Heart left ventricle (tissue), 16 donors: Measurements from ENCODE around the gene GDF2. TPM values are rescaled to one million over a fixed set of nuclear protein-coding genes. Genes with fewer than 3 reads are reported as not detected.

Experiments
- ATAC-seq, 4 donors: fragments of 200-7000 bp; cut with Tn5 transposase; one replicate each; pipeline ENCODE4 v1.9.1; 2020 to 2022; ENCODE audit warnings: moderate library complexity in 4 of 4, mild to moderate bottlenecking in 3 of 4, moderate number of reproducible peaks in 1 of 4
- DNase-seq, 5 donors: peaks; one replicate each; pipeline ENCODE4 v3.0.0-alpha.2; 2020
- H3K27ac ChIP-seq, 12 donors: fragments of 200-600 bp; sonication (generic) in 4 of 12; one replicate each; pipeline versions ENCODE4 v1.5.0 to v1.8.0; 2016 to 2022; ENCODE audit warnings: mild to moderate bottlenecking in 2 of 12
- H3K27me3 ChIP-seq, 9 donors: fragments of 200-600 bp; sonication (generic) in 2 of 9; one replicate each; pipeline versions ENCODE4 v1.5.1 to v1.8.0; 2016 to 2022; ENCODE audit warnings: mild to moderate bottlenecking in 3 of 9
- H3K36me3 ChIP-seq, 9 donors: fragments of 200-600 bp; sonication (generic) in 2 of 9; one replicate each; pipeline versions ENCODE4 v1.5.0 to v1.8.0; 2018 to 2022; ENCODE audit warnings: mild to moderate bottlenecking in 2 of 9
- H3K4me1 ChIP-seq, 12 donors: fragments of 200-600 bp; sonication (generic) in 4 of 12; one replicate each; pipeline versions ENCODE4 v1.5.0 to v1.8.0; 2016 to 2022; ENCODE audit warnings: mild to moderate bottlenecking in 3 of 12
- H3K4me3 ChIP-seq, 12 donors: fragments of 200-600 bp; sonication (generic) in 4 of 12; one replicate each; pipeline versions ENCODE4 v1.5.0 to v1.8.0; 2017 to 2022; ENCODE audit warnings: mild to moderate bottlenecking in 9 of 12, moderate library complexity in 4 of 12
- H3K9me3 ChIP-seq, 12 donors: fragments of 200-600 bp; sonication (generic) in 4 of 12; one replicate each; pipeline versions ENCODE4 v1.5.0 to v1.8.0; 2016 to 2022; ENCODE audit warnings: mild to moderate bottlenecking in 1 of 12
- POLR2A ChIP-seq, 2 donors: fragments of 450-650 bp; IDR thresholded peaks; one replicate each; pipeline ENCODE4 v1.6.1; 2017; ENCODE audit warnings: antibody characterized with exemption in 2 of 2, mild to moderate bottlenecking in 2 of 2, moderate library complexity in 2 of 2
- WGBS, 4 donors: extraction: QIAGEN DNeasy Blood & Tissue Kit in 2 of 4; methylation state at CpG; one replicate each; pipeline versions ENCODE4 v1.1.5 to v1.1.7; 2013 to 2018; 5-methylcytosine and 5-hydroxymethylcytosine counted together
- intact Hi-C, 10 donors: fragments of 100-400 bp; cut with DNase I; formaldehyde crosslinking; loops; one replicate each; pipeline versions ENCODE4 v1.11.1 to v1.14.2; 2022
- polyA plus RNA-seq, 2 donors: library from polyadenylated mRNA; stranded (reverse); fragments of 200-250 nt; gene quantifications; one replicate each; pipeline ENCODE4 v1.2.3, GENCODE V29; 2013
- total RNA-seq, 9 donors: library from RNA; depleted of rRNA in 2 of 9; stranded (reverse); fragments of >200 nt in 2 of 9; fragmentation: NEBNext Ultra II Directional in 3 of 9; extraction: Animal tissue kit (Norgen Biotek cat#: 25700) in 3 of 9; gene quantifications; one replicate each; pipeline versions ENCODE4 v1.1.0 to v1.2.4, GENCODE V29; 2016 to 2023
- TF ChIP-seq, protein P1 (sequence below), 12 donors: fragments of 200-600 bp; sonication (generic) in 4 of 12; IDR thresholded peaks; one replicate each; pipeline versions ENCODE4 v1.5.0 to v1.8.0; 2018 to 2022; ENCODE audit warnings: antibody characterized with exemption in 12 of 12, mild to moderate bottlenecking in 5 of 12
- donor health status: ischemic (EF 13 %, LVEDD 7.1; RV severe dilation, severe dysfunction).
- donor health status: healthy with polysubstance abuse.
- donor health status: DM: no; HTN: yes; CAD: no.
- donor health status: DM: no; HTN: no; CAD: no.
- donor health status: ischemic (EF 25% LVEDD 6.9; RV normal size, moderate dysfunction).
- donor health status: ischemic (EF 25% LVEDD 5.7; RV mildly dilated, moderate dysfunction).
- donor health status: healthy.
- donor health status: DM: yes; HTN: yes; CAD: no.
- donor health status: ischemic (EF 35%, LVEDD 5.7; RV mildly dilated, moderate dysfunction).
- donor health status: nonischemic (EF 11% LVEDD 7.7; RV severe dilation, severe dysfunction).
- donor health status: DM: yes; HTN: yes; CAD: no.
- donor health status: PGD.
- donor health status: ischemic (EF 29% LVEDD 5.4; RV normal size, mild dysfunction).
- donor health status: nonischemic (EF 23%, LVEDD 6.1; RV moderate dilation, normal function).

The GDF2 gene
- total and polyA plus RNA-seq, 11 donors: not detected

DNA sequence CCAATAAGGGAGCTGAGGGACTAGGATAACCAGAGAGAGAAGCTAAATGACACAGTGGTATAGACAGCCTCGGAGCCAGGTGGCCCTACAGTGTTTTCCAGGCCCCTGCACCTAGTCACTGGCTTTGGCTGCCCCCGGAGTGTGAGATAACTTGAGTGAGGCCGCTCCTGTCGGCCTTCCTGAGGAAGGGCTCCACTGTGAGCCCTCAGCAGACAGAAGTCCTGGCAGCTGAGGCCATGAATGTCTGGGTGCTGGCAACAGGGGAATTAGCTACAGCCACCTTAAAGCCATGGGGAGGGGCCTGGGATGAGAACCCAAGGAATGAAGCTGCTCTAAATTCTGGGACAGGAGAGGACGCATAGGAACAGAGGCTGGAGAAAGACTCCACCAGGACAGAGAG is 26.8 kb upstream of the GDF2 start:
- Histone ChIP-seq H3K4me3 (no peak overlapping the region), H3K27ac (no peak overlapping the region), H3K4me1 (peaks cover 0 to 7% (median 2%) of the 10 kb centered on the region in 12 donors), H3K9me3 (no peaks in the 10 kb centered on the region), H3K27me3 (peaks cover 0 to 20% (median 7%) of the 10 kb centered on the region in 9 donors), H3K36me3 (no peaks in the 10 kb centered on the region)
- DNase-seq (no peak), ATAC-seq (no peak)
- intact Hi-C loops: no loop called here
- WGBS, 4 donors: 78 to 93% (median 85%) methylated on average over 5 of the region's 5 CpGs
- TF ChIP-seq POLR2A (IDR thresholded peaks at IDR 0.05): no peak
- TF ChIP-seq, protein P1, sequence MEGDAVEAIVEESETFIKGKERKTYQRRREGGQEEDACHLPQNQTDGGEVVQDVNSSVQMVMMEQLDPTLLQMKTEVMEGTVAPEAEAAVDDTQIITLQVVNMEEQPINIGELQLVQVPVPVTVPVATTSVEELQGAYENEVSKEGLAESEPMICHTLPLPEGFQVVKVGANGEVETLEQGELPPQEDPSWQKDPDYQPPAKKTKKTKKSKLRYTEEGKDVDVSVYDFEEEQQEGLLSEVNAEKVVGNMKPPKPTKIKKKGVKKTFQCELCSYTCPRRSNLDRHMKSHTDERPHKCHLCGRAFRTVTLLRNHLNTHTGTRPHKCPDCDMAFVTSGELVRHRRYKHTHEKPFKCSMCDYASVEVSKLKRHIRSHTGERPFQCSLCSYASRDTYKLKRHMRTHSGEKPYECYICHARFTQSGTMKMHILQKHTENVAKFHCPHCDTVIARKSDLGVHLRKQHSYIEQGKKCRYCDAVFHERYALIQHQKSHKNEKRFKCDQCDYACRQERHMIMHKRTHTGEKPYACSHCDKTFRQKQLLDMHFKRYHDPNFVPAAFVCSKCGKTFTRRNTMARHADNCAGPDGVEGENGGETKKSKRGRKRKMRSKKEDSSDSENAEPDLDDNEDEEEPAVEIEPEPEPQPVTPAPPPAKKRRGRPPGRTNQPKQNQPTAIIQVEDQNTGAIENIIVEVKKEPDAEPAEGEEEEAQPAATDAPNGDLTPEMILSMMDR (IDR thresholded peaks at IDR 0.05): no peak

DNA sequence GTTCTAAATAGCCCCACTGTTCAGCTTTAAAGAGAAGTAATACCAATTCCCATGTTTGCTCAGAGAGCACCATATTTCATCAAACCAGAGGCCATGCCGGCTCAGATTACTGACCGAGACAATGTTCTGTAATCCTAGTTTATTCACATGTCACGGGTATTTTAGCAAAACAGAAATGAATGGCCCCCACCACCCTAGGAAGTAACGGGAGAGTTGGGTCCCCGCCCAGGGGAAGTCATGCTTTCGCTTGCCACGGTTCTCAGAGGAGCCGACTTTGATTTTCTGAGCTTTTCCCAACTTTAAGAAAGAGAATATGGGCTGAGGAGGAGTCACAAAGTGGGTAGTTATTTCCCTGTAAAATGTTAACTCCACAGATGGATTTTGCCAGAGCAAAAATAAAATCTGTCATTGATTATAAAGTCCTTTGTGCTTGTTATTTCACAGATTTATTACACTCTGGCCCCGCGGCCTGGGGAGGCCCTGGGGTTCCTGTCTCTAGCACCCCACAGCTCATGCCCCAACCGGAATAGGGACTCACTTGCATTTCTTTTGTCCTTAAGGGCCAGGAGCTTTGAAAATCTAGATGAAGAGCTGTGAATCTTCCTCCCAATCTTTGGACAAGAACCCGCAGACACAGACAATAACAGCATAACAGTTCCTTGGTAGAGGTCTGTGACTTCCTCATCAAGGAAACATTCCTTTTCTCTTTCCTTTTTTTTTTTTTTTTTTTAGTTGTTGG is 25.9 kb upstream of the GDF2 start:
- Histone ChIP-seq H3K27me3 (peaks cover 0 to 29% (median 14%) of the 10 kb centered on the region in 9 donors), H3K27ac (no peak overlapping the region), H3K36me3 (no peaks in the 10 kb centered on the region), H3K9me3 (no peaks in the 10 kb centered on the region), H3K4me3 (no peak overlapping the region), H3K4me1 (peaks cover 0 to 13% (median 5%) of the 10 kb centered on the region in 12 donors)
- WGBS, 4 donors: 60 to 65% (median 64%) methylated on average over 12 of the region's 12 CpGs
- intact Hi-C loops: no loop called here
- TF ChIP-seq, protein P1 (IDR thresholded peaks at IDR 0.05): no peak
- no peak for TF ChIP-seq POLR2A (IDR thresholded peaks at IDR 0.05)
- no peak for DNase-seq
- ATAC-seq: no peak

- TF ChIP-seq POLR2A (IDR thresholded peaks at IDR 0.05): no peak
- TF ChIP-seq, protein P1 (IDR thresholded peaks at IDR 0.05): no peak
- H3K4me3 ChIP-seq: no peak overlapping the region
- DNase-seq (no peak), ATAC-seq (no peak)
- no peak overlapping the region for H3K27ac ChIP-seq
- 66 to 83% (median 74%) methylated on average over 1 of the region's 1 CpG for WGBS, 4 donors
- no peaks in the 10 kb centered on the region for H3K36me3 ChIP-seq
- H3K9me3 ChIP-seq: no peaks in the 10 kb centered on the region
- intact Hi-C loops: no loop called here
- H3K4me1 ChIP-seq: peaks cover 0 to 13% (median 5%) of the 10 kb centered on the region in 12 donors
- peaks cover 0 to 35% (median 17%) of the 10 kb centered on the region in 9 donors for H3K27me3 ChIP-seq
Observed at GRCh38 chr10:47296941-47297340, 25.3 kb upstream of the GDF2 start.

- Histone ChIP-seq H3K4me3 (no peak overlapping the region), H3K27me3 (peaks cover 0 to 37% (median 17%) of the 10 kb centered on the region in 9 donors), H3K9me3 (no peaks in the 10 kb centered on the region), H3K36me3 (no peaks in the 10 kb centered on the region), H3K4me1 (peaks cover 0 to 13% (median 5%) of the 10 kb centered on the region in 12 donors), H3K27ac (peak overlapping the region in 1 of 12 donors; percentile 68)
- DNase-seq (no peak), ATAC-seq (peak in 1 of 4 donors; percentile 19)
- WGBS, 4 donors: 83 to 87% (median 84%) methylated on average over 12 of the region's 12 CpGs
- TF ChIP-seq POLR2A (IDR thresholded peaks at IDR 0.05): no peak
- TF ChIP-seq, protein P1 (IDR thresholded peaks at IDR 0.05): no peak
- intact Hi-C loops: no loop called here
Observed at GRCh38 chr10:47297866-47298540, 24.3 kb upstream of the GDF2 start.
